Transverse colon (tissue), 4 donors: ENCODE data around the gene TRIM33. TPM values are rescaled to one million over a fixed set of nuclear protein-coding genes. Genes with fewer than 3 reads are reported as not detected.

Experiments
- DNase-seq: peaks from one replicate; pipeline ENCODE4 v3.0.0-alpha.2; 2019
- H3K27ac ChIP-seq, 4 donors: fragments of 200-600 bp; sonication (generic); 2 replicates each; pipeline ENCODE4 v1.5.1; 2016 to 2018; ENCODE audit warnings: inconsistent platforms in 4 of 4
- H3K27me3 ChIP-seq: fragments of 200-600 bp; sonication (generic); 2 replicates; pipeline ENCODE4 v1.5.1; 2017; ENCODE audit warnings: inconsistent platforms
- H3K36me3 ChIP-seq, 4 donors: fragments of 200-600 bp; sonication (generic); 2 replicates each; pipeline ENCODE4 v1.5.1; 2017 to 2019; ENCODE audit warnings: inconsistent platforms in 4 of 4
- H3K4me1 ChIP-seq, 4 donors: fragments of 200-600 bp; sonication (generic); 2 replicates each; pipeline ENCODE4 v1.5.1; 2017 to 2020; ENCODE audit warnings: inconsistent platforms in 4 of 4
- H3K4me3 ChIP-seq, 4 donors: fragments of 200-600 bp; sonication (generic); 1 replicate in 1 of 4; 2 replicates in 3 of 4; pipeline versions ENCODE4 v1.5.1 to v1.6.1; 2017 to 2019; ENCODE audit warnings: inconsistent platforms in 4 of 4
- H3K9me3 ChIP-seq, 2 donors: fragments of 200-600 bp; sonication (generic); 2 replicates each; pipeline ENCODE4 v1.5.1; 2017 to 2019; ENCODE audit warnings: inconsistent platforms in 2 of 2
- EP300 ChIP-seq: sonication (generic); formaldehyde crosslinking; IDR thresholded peaks from one replicate; pipeline ENCODE4 v1.6.1; 2017; ENCODE audit warnings: antibody characterized with exemption, low read depth
- POLR2A ChIP-seq: fragments of 450-650 bp; IDR thresholded peaks from one replicate; pipeline ENCODE4 v1.6.1; 2016; ENCODE audit warnings: antibody characterized with exemption, mild to moderate bottlenecking, moderate library complexity
- POLR2AphosphoS5 ChIP-seq, 3 donors: sonication (generic); formaldehyde crosslinking; IDR thresholded peaks; one replicate each; pipeline ENCODE4 v1.6.1; 2016; ENCODE audit warnings: antibody characterized with exemption in 3 of 3
- WGBS, 2 donors: methylation state at CpG; one replicate each; pipeline ENCODE4 v1.1.5; 2018; ENCODE audit warnings: low coverage in 1 of 2; 5-methylcytosine and 5-hydroxymethylcytosine counted together
- in situ Hi-C, 4 donors: fragments of 200-750 bp; cut with MboI; loops; one replicate each; pipeline versions ENCODE4 v1.15.0 to v1.15.1; 2017; ENCODE audit warnings: low sequenced_read_pairs in 3 of 4, low pct_ligation_motif_present in 1 of 4, low pct_unique_long_range_greater_than_20kb in 1 of 4
- intact Hi-C: fragments of 100-400 bp; cut with DNase I; formaldehyde crosslinking; loops from one replicate; pipeline ENCODE4 v1.15.1; 2023; ENCODE audit warnings: low total_unique reads
- total RNA-seq, 4 donors: library from RNA; depleted of rRNA; stranded (reverse); fragments of >200 nt; gene quantifications; one replicate each; pipeline ENCODE4 v1.1.0, GENCODE V29; 2016
- TF ChIP-seq, protein P1 (sequence below), 5 experiments: fragments of 200-600 bp in 3 of 5; fragments of 450-650 bp in 2 of 5; sonication (generic) in 3 of 5; IDR thresholded peaks; 1 replicate in 2 of 5; 2 replicates in 3 of 5; pipeline ENCODE4 v1.5.1; 2016 to 2017; ENCODE audit warnings: antibody characterized with exemption in 5 of 5, inconsistent platforms in 3 of 5, mild to moderate bottlenecking in 2 of 5, moderate library complexity in 1 of 5

Gene TRIM33
- total RNA-seq, 4 donors from 2014 or later, result 35.4 to 53.7 (median 44.1) TPM

DNA sequence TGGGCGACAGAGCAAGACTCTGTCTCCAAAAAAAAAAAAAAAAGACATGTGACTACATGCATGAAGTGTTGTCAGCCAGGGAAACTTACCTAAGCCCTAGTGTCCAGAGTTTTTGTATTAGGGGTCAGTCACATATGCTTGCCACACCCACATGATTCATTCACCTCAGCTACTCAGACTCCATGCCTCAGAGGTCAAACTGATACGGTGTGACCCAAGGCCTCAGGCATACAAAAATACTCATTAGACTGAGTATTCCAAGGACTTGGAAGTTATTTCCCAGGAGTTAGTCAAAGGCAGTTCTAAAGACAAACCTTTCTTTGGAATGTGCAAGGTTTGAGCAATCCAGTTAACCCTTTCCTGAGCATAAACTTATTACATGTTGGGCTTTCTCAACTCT, 6.3 kb upstream of the TRIM33 start:
- DNase-seq, result no peak
- TF ChIP-seq POLR2AphosphoS5 (IDR thresholded peaks at IDR 0.05), result no peak
- TF ChIP-seq, protein P1, sequence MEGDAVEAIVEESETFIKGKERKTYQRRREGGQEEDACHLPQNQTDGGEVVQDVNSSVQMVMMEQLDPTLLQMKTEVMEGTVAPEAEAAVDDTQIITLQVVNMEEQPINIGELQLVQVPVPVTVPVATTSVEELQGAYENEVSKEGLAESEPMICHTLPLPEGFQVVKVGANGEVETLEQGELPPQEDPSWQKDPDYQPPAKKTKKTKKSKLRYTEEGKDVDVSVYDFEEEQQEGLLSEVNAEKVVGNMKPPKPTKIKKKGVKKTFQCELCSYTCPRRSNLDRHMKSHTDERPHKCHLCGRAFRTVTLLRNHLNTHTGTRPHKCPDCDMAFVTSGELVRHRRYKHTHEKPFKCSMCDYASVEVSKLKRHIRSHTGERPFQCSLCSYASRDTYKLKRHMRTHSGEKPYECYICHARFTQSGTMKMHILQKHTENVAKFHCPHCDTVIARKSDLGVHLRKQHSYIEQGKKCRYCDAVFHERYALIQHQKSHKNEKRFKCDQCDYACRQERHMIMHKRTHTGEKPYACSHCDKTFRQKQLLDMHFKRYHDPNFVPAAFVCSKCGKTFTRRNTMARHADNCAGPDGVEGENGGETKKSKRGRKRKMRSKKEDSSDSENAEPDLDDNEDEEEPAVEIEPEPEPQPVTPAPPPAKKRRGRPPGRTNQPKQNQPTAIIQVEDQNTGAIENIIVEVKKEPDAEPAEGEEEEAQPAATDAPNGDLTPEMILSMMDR (IDR thresholded peaks at IDR 0.05), result no peak
- no peaks in the 10 kb centered on the region for H3K36me3 ChIP-seq
- 83 to 100% methylated on average over 1 to 2 of the region's 2 CpGs for WGBS, 2 donors
- in situ Hi-C loops (no loop called here), intact Hi-C loops (no loop called here)
- no peak overlapping the region for H3K27ac ChIP-seq
- H3K9me3 ChIP-seq, result no peaks in the 10 kb centered on the region
- no peaks in the 10 kb centered on the region for H3K27me3 ChIP-seq
- H3K4me3 ChIP-seq, result no peak overlapping the region
- peaks cover 3 to 7% (median 3%) of the 10 kb centered on the region in 4 donors for H3K4me1 ChIP-seq

DNA sequence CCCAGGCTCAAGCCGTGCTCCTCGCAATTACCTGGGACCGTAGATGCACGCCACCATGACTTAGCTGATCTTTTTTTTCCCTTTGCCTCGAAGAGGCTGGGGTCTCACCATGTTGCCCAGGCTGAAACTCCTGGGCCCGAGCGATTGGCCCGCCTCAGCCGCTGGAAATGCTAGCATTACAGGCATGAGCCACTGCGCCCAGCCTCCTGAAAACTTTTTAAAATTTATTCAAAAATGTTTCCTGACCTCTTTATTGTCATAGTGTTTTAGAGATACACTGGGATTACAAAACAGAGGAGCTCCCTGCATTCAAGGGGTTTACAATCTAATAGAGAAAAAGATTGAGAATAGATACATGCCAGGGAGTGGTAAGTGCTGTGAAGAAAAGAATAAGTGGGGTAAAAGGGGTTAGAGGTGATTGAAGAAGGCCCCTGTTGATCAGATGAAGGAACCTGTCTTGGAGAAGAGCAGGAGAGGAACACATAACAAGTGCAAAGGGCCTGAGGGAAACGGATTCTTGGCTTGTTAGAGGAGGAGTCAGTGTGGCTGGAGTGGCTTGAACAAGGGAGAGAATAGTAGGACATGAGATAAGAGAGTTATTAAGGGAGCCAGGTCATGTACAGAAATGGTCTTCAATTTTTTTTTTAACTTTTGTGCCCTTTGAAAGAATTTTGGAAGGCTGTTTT, 1.7 kb upstream of the TRIM33 start:
- in situ Hi-C loops, result no loop called here
- DNase-seq, result no peak
- H3K4me1 ChIP-seq, result peaks cover 17 to 34% (median 27%) of the 10 kb centered on the region in 4 donors
- no peaks in the 10 kb centered on the region for H3K36me3 ChIP-seq
- intact Hi-C loops, result no loop called here
- 79 to 81% methylated on average over 8 to 11 of the region's 11 CpGs for WGBS, 2 donors
- no peaks in the 10 kb centered on the region for H3K9me3 ChIP-seq
- peak overlapping the region in 3 of 4 donors; percentile 68 to 95 (median 91) for H3K4me3 ChIP-seq
- TF ChIP-seq POLR2A (no peak), POLR2AphosphoS5 (IDR thresholded peaks at IDR 0.05) (no peak), EP300 (no peak)
- TF ChIP-seq, protein P1 (IDR thresholded peaks at IDR 0.05), result no peak
- H3K27me3 ChIP-seq, result no peaks in the 10 kb centered on the region
- H3K27ac ChIP-seq, result peak overlapping the region; percentile 97 to 100 (median 98)

DNA sequence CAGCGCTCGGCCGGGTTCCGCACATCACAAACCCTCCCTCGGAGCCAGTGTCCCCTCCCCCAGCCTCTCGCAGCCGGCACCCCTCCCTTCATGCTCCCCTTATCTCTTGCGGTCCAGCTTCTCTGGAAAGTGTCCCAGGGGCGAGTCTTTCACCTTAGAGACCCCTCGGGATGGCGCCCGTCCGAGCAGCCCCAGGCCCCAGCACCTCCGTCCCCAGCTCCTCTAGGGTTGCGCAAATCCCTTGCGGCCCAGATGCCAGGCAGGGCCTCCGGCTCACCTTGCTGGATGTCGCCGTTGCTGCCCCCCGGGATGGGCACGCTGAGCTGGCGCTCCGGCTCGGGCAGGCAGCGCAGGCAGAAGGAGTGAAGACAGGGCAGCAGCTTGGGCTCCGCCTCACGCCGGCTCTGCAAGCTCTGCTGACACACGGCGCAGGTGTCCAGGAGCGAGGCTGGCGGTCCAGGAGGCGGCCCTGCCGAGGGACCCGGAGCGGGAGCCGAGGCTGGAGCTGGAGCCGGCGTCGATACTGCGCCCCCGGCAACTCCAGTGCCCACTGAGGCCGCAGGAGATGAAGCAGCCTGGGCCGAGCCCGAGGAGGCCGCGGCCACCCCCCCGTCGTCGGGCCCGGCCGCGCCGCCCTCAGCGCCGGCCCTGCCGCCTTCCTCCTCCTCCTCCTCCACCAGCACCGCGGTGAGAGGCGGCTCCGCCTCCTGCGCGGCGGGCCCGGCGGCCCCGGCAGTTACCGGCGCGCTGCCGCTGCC, 550 bp downstream of the TRIM33 start:
- H3K27ac ChIP-seq, result peak overlapping the region; percentile 97 to 100 (median 98)
- TF ChIP-seq POLR2AphosphoS5 (IDR thresholded peaks at IDR 0.05) (no peak), EP300 (no peak), POLR2A (no peak)
- TF ChIP-seq, protein P1 (IDR thresholded peaks at IDR 0.05), result no peak
- H3K4me1 ChIP-seq, result peaks cover 22 to 42% (median 35%) of the 10 kb centered on the region in 4 donors
- H3K36me3 ChIP-seq, result no peaks in the 10 kb centered on the region
- WGBS, 2 donors, result 0 to 1% methylated on average over 8 to 39 of the region's 71 CpGs
- H3K4me3 ChIP-seq, result peak overlapping the region; percentile 68 to 95 (median 90)
- in situ Hi-C loops (no loop called here), intact Hi-C loops (no loop called here)
- H3K9me3 ChIP-seq, result no peaks in the 10 kb centered on the region
- DNase-seq, result peak; percentile 51
- H3K27me3 ChIP-seq, result no peaks in the 10 kb centered on the region

DNA sequence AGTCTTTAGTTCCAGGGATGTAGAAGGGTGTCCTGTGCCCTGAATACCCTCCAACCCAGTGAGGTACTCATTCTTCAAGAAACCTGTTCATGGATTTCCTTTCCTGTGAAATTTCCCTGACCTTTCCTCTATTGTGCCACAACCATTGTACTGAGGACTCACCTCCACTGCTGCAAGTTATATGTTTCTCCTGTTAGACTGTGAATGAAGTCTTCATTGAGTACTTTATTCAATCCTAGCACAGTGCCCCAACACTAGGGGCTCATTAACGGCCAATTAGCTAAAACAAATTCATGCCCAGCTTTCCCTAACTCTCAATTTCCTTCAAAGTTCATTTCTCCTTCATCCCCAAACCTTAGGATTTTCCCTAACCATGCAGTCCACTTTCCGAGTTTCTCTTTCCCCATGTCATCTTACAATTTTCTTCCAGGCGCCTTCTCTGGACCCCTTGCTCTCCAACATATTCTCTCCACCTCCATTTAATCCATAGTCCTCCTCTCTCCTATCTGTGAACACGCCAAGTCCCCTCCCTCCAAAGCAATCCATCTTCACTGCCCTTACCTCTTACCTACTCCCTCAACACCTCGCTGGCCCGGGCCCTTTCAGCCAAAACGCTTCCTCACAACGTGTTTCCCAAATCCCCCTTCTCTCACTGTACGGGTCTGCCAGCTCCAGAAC, 1.3 kb downstream of the TRIM33 start:
- Histone ChIP-seq H3K9me3 (no peaks in the 10 kb centered on the region), H3K27ac (peak overlapping the region; percentile 97 to 100 (median 98)), H3K4me1 (peaks cover 22 to 45% (median 37%) of the 10 kb centered on the region in 4 donors), H3K4me3 (peak overlapping the region; percentile 68 to 95 (median 90)), H3K27me3 (no peaks in the 10 kb centered on the region), H3K36me3 (no peaks in the 10 kb centered on the region)
- WGBS, 2 donors, result 0 to 1% methylated on average over 8 to 9 of the region's 9 CpGs
- DNase-seq, result no peak
- TF ChIP-seq EP300, result no peak
- TF ChIP-seq, protein P1 (IDR thresholded peaks at IDR 0.05), result no peak
- no peak for TF ChIP-seq POLR2A
- TF ChIP-seq POLR2AphosphoS5 (IDR thresholded peaks at IDR 0.05), result no peak
- in situ Hi-C loops (no loop called here), intact Hi-C loops (no loop called here)
